Hepatocyte (in vitro differentiated cells): ENCODE results near the gene MAGI2.

Experiments used
- CTCF ChIP-seq: fragments of 200-600 bp; sonication (generic); IDR thresholded peaks from 2 replicates; pipeline ENCODE4 v1.5.1; 2016; ENCODE audit warnings: antibody characterized with exemption, mild to moderate bottlenecking; ENCODE audit not compliant: poor library complexity
- EZH2phosphoT487 ChIP-seq: fragments of 200-600 bp; sonication (generic); IDR thresholded peaks from one replicate; pipeline ENCODE4 v1.6.1; 2018; ENCODE audit warnings: antibody characterized with exemption, mild to moderate bottlenecking, low read depth, moderate library complexity; ENCODE audit not compliant: unreplicated experiment, severe bottlenecking

DNA sequence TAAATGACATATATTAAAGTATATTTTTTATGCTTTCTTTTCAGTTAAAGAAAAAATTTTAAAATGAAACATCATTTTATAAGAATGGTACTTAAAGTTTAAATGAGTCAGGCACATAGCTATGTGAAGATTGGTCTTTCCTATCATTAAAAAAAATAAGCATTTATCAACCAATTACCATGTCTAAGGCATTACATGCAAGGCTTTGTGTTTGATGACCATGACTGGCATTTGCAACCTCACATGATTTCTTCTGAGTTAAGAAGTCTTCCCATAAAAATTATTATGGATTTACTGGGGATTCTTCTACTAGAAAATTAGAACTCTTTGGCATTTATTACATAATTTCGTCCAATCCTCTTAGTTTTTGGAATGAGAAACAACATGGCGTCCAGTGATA is 776.1 kb downstream of the MAGI2 start:
- TF ChIP-seq CTCF (no peak), EZH2phosphoT487 (no peak)
